ENCODE data around the gene FBXO2.
"Not testable (repeated sequence)": the region's sequence is repeated elsewhere in the genome, so short reads cannot be mapped to it uniquely, and the experiment has no call there.

The FBXO2 gene

DNA sequence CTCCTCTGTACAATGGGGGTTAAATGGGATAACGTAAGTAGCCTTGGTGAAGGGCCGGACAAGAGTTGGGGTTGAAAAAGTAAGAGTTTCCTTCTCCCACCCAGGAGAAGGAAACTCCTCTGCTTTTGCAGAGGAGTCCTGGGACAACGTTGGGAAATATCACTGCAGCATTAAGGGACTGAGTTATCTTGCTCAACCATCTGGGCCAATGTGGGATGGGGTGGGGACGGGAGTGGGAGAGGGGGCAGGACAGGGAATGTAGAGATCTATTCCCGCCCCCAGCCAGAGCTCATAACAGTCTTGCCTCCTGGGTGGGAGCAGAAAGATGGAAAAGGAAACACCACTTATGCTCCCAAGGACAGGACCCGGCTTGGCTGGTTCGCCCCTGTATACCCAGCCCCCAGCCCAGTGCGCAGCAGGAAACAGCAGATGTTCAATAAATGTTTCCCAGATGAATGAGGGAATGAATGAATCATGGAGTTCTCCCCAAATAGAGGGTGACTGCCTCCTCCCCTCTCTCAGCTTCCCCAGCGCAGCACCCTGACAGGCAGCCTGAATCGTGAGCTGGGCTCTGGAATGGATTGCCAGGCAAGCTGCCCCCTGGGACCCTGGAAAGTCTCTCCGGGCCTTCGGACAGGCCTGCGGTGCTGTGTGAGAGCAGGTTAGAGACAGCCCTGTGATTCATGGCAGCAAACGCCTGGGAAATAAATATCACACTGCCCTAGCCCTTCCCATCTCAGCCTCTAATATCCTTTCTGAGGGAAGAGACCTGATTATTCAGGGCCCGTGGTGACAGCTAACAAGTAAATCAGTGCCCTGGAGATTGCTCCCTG, 24.8 kb downstream of the FBXO2 start:
- no peak for DNase-seq (ENCODE audit: low read depth in 2 of 2, low spot score in 1 of 2)

DNA sequence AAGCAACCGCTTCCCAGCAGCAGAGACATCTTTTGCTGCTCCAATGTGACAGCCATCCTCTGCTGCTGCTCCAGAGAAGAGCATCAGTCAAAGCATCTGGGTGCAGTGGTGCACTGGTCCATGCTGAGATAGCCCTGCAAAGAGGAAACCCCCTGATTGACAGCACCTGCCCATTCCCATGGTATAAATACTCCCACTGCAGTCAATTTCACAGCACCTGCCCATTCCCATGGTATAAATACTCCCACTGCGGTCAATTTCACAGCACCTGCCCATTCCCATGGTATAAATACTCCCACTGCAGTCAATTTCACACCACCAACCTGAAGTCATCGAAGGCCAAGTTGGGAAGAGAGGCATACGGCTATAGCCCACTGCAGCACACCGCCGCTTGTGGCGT, 25.5 kb downstream of the FBXO2 start:
- DNase-seq (ENCODE audit: low read depth in 2 of 2, low spot score in 1 of 2) = no peak

- no peak for DNase-seq (ENCODE audit: low read depth in 2 of 2, low spot score in 1 of 2)
Measured at GRCh38 chr1:11626551-11626950, 27.7 kb downstream of the FBXO2 start.

GRCh38 chr1:11623702-11624101, 30.5 kb downstream of the FBXO2 start:
- DNase-seq (ENCODE audit: low read depth in 2 of 2, low spot score in 1 of 2) = no peak

- DNase-seq (ENCODE audit: low read depth in 2 of 2, low spot score in 1 of 2) = no peak
Measured at GRCh38 chr1:11622398-11622797, 31.8 kb downstream of the FBXO2 start.

DNA sequence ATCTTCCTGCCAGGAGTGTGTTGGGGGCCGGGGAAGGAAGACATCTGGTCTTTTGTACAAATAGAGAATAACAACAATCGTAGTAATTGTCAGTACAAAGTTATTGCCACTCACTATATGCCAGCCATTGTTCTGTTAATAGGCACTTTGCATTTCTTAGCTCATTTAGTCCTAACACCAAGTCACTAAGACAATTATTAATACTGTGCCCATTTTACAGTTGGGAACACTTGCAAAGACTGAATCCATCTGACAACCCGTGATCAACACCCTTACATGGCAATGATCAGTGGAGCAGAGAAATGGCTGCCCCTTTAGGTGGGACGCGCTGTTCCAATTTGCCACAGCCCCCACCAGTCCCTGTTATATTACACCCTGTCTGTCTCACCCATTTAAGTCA, 33.3 kb downstream of the FBXO2 start:
- no peak for DNase-seq (ENCODE audit: low read depth in 2 of 2, low spot score in 1 of 2)

DNA sequence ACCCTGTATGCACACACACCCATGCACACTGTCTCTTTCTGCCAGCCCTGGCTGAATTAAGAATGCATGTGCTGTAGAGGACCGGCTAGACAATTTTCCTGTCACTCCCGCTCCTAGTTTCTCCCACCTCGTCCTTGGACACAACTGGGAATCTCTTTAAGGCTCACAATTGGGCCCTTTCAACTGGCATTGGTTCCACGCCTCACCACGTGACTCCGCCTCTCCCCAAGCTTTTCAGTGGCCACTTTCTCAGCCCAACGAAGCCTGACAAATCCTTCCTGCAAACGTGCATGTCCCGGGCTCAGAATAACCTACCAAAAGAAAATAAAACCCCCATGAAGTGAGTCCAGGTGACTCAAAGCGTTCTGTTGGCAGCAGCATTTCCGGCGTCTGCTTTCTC, 33.8 kb downstream of the FBXO2 start:
- no peak for DNase-seq (ENCODE audit: low read depth in 2 of 2, low spot score in 1 of 2)

DNA sequence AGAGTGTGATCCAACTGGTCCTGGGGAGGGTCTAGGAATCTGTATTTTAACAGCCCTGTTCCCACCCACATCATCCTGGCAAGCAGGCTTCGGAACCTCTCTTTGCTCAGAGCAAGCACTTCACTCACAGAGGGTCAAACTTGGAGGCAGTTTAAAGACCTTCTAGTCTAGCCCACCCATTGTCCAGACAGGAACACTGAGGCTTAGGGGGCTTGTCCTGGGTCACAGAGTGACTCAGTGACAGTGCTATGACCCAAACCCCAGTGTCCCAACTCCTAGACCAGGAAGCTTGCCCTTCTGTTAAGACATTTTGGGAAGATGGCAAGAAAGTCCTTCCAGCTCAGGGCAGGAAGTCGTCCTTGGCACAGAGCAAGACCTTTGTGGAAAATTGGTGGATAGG, 36.5 kb downstream of the FBXO2 start:
- DNase-seq (ENCODE audit: low read depth in 2 of 2, low spot score in 1 of 2) = no peak

- no peak for DNase-seq (ENCODE audit: low read depth in 2 of 2, low spot score in 1 of 2)
Measured at GRCh38 chr1:11617314-11617713, 36.9 kb downstream of the FBXO2 start.

- DNase-seq (ENCODE audit: low read depth in 2 of 2, low spot score in 1 of 2) = no peak
Measured at GRCh38 chr1:11616766-11617165, 37.5 kb downstream of the FBXO2 start.

DNA sequence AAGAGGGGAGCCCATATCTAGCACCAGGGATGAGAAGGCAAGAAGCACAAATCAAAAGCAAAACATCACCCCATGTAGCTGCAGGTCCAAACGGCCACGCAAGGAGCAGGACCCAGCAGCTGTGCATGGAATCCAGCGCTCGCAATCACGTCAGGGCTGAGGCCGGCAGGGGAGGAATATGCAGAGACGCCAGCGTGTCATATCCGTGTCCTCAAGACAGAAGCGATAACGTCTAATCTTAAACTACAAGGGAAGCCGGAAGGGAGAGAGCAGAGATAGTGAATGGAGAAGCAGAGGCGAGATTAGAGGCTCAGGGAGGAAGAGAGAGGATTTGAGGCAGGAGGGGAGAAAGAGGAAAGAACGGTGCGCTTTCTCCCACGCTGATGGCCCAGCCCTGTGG, 39.1 kb downstream of the FBXO2 start:
- DNase-seq (ENCODE audit: low read depth in 2 of 2, low spot score in 1 of 2) = no peak

GRCh38 chr1:11613347-11613746, 40.9 kb downstream of the FBXO2 start:
- DNase-seq (ENCODE audit: low read depth in 2 of 2, low spot score in 1 of 2) = no peak

GRCh38 chr1:11611638-11612327, 42.4 kb downstream of the FBXO2 start:
- DNase-seq (ENCODE audit: low read depth in 2 of 2, low spot score in 1 of 2) = no peak

DNA sequence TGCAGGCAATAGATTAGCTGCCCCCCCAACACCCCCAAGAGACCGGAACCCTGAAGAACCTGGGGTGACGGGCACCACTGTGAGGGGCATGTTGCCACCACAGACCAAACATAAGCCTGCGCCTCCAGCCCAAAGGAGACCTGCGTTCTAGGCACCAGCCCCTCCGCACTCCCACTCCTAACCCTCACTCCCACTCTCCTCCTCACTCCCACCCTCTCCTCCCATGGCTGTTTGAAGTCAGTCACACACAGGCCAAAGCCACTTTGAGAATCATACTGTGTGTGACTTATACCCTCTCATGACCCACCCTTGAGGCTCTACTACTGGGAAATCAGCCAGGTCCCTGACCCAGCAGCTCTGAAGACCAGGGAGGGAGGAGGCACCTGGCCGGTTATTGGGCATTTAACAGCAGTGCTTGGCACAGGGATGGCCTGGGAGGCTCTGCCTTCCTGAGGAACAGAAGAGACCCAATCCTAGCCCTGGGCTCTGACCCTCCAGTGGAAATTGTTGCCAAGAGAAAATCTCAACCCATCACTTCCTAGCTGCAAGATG, 43.5 kb downstream of the FBXO2 start:
- no peak for DNase-seq (ENCODE audit: low read depth in 2 of 2, low spot score in 1 of 2)

DNA sequence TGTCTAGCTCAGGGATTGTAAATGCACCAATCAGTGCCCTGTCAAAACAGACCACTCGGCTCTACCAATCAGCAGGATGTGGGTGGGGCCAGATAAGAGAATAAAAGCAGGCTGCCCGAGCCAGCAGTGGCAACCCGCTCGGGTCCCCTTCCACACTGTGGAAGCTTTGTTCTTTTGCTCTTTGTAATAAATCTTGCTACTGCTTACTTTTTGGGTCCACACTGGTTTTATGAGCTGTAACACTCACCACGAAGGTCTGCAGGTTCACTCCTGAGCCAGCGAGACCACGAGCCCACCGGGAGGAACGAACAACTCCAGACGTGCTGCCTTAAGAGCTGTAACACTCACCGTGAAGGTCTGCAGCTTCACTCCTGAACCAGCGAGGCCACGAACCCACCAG, 44.9 kb downstream of the FBXO2 start:
- not testable (repeated sequence) for DNase-seq (ENCODE audit: low read depth in 2 of 2, low spot score in 1 of 2)

GRCh38 chr1:11608596-11609130, 45.6 kb downstream of the FBXO2 start:
- DNase-seq (ENCODE audit: low read depth in 2 of 2, low spot score in 1 of 2) = not testable (repeated sequence)

- DNase-seq (ENCODE audit: low read depth in 2 of 2, low spot score in 1 of 2) = no peak
Measured at GRCh38 chr1:11606775-11607174, 47.5 kb downstream of the FBXO2 start.

GRCh38 chr1:11602981-11603380, 51.2 kb downstream of the FBXO2 start:
- no peak for DNase-seq (ENCODE audit: low read depth in 2 of 2, low spot score in 1 of 2)

- DNase-seq (ENCODE audit: low read depth in 2 of 2, low spot score in 1 of 2) = no peak
Measured at GRCh38 chr1:11602424-11602823, 51.8 kb downstream of the FBXO2 start.

DNA sequence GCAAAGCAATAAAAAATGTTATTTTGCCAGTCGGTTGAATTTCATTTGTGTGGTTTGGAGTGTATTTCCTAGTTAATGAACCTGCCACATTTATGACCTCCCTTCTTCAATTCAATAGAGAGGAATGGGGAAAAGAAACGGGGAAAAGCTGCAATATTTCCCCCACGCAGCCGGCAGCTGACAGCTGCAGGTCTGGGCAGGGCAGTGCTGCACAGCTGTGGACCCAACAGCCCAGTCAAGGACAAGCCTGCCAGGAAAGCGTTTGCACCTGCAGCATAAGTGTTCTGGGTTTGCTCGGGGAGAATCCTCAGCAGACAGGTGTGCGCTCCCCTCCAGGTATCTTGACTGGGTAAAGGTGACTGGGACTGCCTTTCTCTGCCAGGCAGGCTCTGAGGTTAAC, 53.4 kb downstream of the FBXO2 start:
- no peak for DNase-seq (ENCODE audit: low read depth in 2 of 2, low spot score in 1 of 2)

DNA sequence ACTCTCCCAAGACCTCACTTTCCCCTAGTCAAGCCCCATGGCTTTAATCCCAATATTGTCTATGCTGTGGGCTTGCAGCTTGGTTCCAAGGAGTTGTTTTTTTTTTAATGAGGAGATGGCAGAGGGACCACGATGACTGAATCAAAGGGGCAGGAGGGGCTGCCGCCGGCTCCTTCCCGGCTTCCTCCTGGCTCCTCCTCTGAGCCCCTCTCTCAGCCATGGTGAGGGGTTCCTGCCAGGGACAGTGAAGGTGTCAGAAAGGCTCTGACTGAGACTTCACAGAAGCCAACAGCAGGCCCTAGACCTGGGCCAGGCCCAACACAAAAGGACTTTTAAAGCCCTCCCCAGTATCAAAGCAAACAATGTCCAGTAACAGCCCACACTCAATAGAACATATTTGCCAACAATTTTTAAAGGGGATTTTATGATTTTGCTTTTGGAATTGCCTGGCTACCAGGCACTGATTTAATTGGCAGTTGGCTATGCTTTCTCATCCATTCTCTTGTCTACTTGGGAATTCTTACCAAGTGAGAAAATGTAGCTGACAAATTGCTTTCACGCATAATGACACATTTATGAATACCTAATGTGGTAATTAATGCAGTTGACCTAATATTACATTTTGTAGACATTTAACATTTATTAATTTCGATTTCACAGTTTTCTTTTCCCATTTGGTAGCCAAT, 54.2 kb downstream of the FBXO2 start:
- no peak for DNase-seq (ENCODE audit: low read depth in 2 of 2, low spot score in 1 of 2)

GRCh38 chr1:11598461-11598860, 55.8 kb downstream of the FBXO2 start:
- DNase-seq (ENCODE audit: low read depth in 2 of 2, low spot score in 1 of 2) = no peak
